ENCODE results near the gene PHYH.

- TF ChIP-seq CTCF (IDR thresholded peaks at IDR 0.05; ENCODE audit: low read length) (no peak), EZH2 (IDR thresholded peaks at IDR 0.05; ENCODE audit: borderline replicate concordance, low read length) (no peak)
Measured at GRCh38 chr10:13284050-13284449, 15.8 kb downstream of the PHYH start.
